Subcutaneous adipose tissue (tissue), 4 donors: ENCODE measurements around the gene HECW1. TPM values are rescaled to one million over a fixed set of nuclear protein-coding genes. Genes with fewer than 3 reads are reported as not detected.

Experiments used
- CTCF ChIP-seq: fragments of 450-650 bp; IDR thresholded peaks from one replicate; pipeline ENCODE4 v1.5.1; 2016; ENCODE audit warnings: low read depth, mild to moderate bottlenecking, control low read depth, antibody characterized with exemption, moderate library complexity
- total RNA-seq, 4 donors: library from RNA; depleted of rRNA; stranded (reverse); fragments of >200 nt; gene quantifications; one replicate each; pipeline ENCODE4 v1.1.0, GENCODE V29; 2016

Gene HECW1
- 1 to 10 TPM in 2 of 4 donors, under 1 TPM in 2; 0.38 to 2.2 (median 0.80) TPM for total RNA-seq

GRCh38 chr7:43112459-43112940, at the start of gene HECW1:
Gene HECW1, plus strand, starts transcription at chr7:43112647. Its CDS starts 131,259 bp downstream, at chr7:43243906.
- TF ChIP-seq CTCF: no peak

- TF ChIP-seq CTCF: no peak
Observed at GRCh38 chr7:43071604-43072003, 40.8 kb upstream of the HECW1 start.

GRCh38 chr7:43072530-43072929, 39.9 kb upstream of the HECW1 start:
- TF ChIP-seq CTCF: no peak

GRCh38 chr7:43076189-43076605, 36.2 kb upstream of the HECW1 start:
- no peak for TF ChIP-seq CTCF

- TF ChIP-seq CTCF: no peak
Observed at GRCh38 chr7:43076606-43077005, 35.8 kb upstream of the HECW1 start.

GRCh38 chr7:43077285-43077684, 35.2 kb upstream of the HECW1 start:
- no peak for TF ChIP-seq CTCF

GRCh38 chr7:43077732-43078391, 34.6 kb upstream of the HECW1 start:
- TF ChIP-seq CTCF: no peak
